Measurements from ENCODE around the gene AKT3. TPM values are rescaled to one million over a fixed set of nuclear protein-coding genes. Genes with fewer than 3 reads are reported as not detected.

Gene AKT3
- total and polyA plus RNA-seq, 2 donors (not counting 1 experiment from before 2014, with no cell fraction given): 37.8 to 42.0 TPM

DNA sequence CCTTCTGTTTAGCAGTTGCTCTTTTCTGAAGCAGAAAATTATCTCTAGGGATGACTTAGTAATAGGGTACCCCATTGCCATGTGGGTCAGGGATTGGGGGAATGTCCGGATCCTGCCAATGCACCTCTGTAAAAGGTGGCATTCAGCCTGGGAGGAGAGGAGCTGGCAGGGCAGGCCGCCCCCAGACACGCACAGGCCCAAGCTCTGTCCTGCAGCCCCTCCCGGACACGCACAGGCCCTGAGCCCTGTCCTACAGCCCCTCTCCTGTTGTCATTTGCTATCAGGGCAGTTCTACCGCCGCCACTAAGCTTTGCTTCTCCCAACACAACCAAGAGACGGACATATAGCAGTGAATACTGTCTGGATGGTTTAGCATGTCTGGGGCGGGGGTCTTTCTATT, 375.1 kb downstream of the AKT3 start:
- no peaks in the 10 kb centered on the region for H3K27me3 ChIP-seq (ENCODE audit: control insufficient read depth, insufficient read depth, low read length)
- no peaks in the 10 kb centered on the region for H4K20me1 ChIP-seq (ENCODE audit: control insufficient read depth, extremely low read depth, insufficient read depth, low read length)
- no peaks in the 10 kb centered on the region for H3K9me3 ChIP-seq (ENCODE audit: control insufficient read depth, insufficient read depth, low read depth, low read length)
- H3K27ac ChIP-seq (ENCODE audit: insufficient read depth, low read length): no peak overlapping the region
- H2AFZ ChIP-seq (ENCODE audit: low read length): no peak overlapping the region
- H3K4me1 ChIP-seq (ENCODE audit: control insufficient read depth, extremely low read depth, insufficient read depth, low read length): peaks cover 10% of the 10 kb centered on the region
- H3K4me3 ChIP-seq (replicated peaks in 1 of 4; ENCODE audit: control extremely low read depth in 1 of 4, insufficient read depth in 1 of 4, low read depth in 3 of 4, low read length in 4 of 4): no peak overlapping the region
- TF ChIP-seq EZH2 (IDR thresholded peaks at IDR 0.05; ENCODE audit: low read length, missing control alignments): no peak
- TF ChIP-seq, protein P1, sequence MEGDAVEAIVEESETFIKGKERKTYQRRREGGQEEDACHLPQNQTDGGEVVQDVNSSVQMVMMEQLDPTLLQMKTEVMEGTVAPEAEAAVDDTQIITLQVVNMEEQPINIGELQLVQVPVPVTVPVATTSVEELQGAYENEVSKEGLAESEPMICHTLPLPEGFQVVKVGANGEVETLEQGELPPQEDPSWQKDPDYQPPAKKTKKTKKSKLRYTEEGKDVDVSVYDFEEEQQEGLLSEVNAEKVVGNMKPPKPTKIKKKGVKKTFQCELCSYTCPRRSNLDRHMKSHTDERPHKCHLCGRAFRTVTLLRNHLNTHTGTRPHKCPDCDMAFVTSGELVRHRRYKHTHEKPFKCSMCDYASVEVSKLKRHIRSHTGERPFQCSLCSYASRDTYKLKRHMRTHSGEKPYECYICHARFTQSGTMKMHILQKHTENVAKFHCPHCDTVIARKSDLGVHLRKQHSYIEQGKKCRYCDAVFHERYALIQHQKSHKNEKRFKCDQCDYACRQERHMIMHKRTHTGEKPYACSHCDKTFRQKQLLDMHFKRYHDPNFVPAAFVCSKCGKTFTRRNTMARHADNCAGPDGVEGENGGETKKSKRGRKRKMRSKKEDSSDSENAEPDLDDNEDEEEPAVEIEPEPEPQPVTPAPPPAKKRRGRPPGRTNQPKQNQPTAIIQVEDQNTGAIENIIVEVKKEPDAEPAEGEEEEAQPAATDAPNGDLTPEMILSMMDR (conservative IDR thresholded peaks at IDR 0.05 in 1 of 2, IDR thresholded peaks at IDR 0.05 in 1 of 2; ENCODE audit: low read depth in 1 of 2, low read length in 2 of 2): no peak
- DNase-seq (ENCODE audit: low read depth in 2 of 2): no peak
- H3K79me2 ChIP-seq (ENCODE audit: control insufficient read depth, insufficient read depth, low read length): no peaks in the 10 kb centered on the region
- H3K4me2 ChIP-seq (ENCODE audit: extremely low read depth, insufficient read depth, low read length): no peak overlapping the region
- H3K9ac ChIP-seq (ENCODE audit: insufficient read depth, low read length): no peak overlapping the region
- H3K36me3 ChIP-seq (ENCODE audit: control insufficient read depth, insufficient read depth, low read length): peaks cover 2% of the 10 kb centered on the region

DNA sequence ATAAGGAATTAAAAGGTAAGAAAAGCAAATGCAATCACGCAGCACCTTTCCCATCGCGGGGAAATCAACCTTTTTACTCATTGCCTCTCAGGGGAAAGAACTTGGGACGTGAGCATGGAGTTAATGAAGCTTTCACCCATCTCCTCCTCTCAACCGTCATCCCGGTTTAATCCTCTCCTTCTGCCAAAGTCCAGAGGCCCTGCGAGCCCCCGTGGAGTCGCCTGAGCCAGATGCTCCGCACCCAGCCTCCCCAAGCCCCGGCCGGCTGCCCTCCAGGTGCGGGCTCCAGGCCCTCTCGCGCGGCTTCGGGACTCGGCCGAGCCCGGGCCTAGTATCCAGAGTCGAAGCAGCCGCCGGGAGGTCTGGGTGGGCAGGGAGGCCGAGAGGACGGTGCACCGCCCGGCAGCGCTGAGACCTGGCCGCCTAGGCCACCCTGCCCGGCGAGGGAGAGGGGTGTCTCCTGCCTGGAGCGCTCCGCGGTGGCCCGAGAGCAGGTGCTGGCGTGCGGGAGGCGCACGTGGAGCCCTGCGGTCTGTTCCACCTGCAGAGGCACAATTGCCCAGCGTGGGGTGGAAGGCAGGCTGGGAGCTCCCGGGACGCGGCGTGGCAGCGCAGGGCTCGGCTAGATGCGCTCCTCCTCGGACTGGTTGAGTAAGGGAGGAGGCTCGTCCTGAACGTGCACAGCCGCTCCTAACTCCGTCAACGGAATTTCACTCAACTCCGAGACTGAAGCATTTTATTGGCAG, 375.7 kb downstream of the AKT3 start:
- no peak for DNase-seq (ENCODE audit: low read depth in 2 of 2)
- peak overlapping the region in 2 of 4 experiments; percentile 10 to 74 for H3K4me3 ChIP-seq (replicated peaks in 1 of 4; ENCODE audit: control extremely low read depth in 1 of 4, insufficient read depth in 1 of 4, low read depth in 3 of 4, low read length in 4 of 4)
- H3K79me2 ChIP-seq (ENCODE audit: control insufficient read depth, insufficient read depth, low read length): no peaks in the 10 kb centered on the region
- no peak overlapping the region for H2AFZ ChIP-seq (ENCODE audit: low read length)
- no peak overlapping the region for H3K9ac ChIP-seq (ENCODE audit: insufficient read depth, low read length)
- H3K4me2 ChIP-seq (ENCODE audit: extremely low read depth, insufficient read depth, low read length): peak overlapping the region; percentile 1
- peaks cover 2% of the 10 kb centered on the region for H3K36me3 ChIP-seq (ENCODE audit: control insufficient read depth, insufficient read depth, low read length)
- TF ChIP-seq EZH2 (IDR thresholded peaks at IDR 0.05; ENCODE audit: low read length, missing control alignments): no peak
- TF ChIP-seq, protein P1 (conservative IDR thresholded peaks at IDR 0.05 in 1 of 2, IDR thresholded peaks at IDR 0.05 in 1 of 2; ENCODE audit: low read depth in 1 of 2, low read length in 2 of 2): no peak
- no peaks in the 10 kb centered on the region for H3K27me3 ChIP-seq (ENCODE audit: control insufficient read depth, insufficient read depth, low read length)
- peak overlapping the region; percentile 35 for H3K27ac ChIP-seq (ENCODE audit: insufficient read depth, low read length)
- H3K4me1 ChIP-seq (ENCODE audit: control insufficient read depth, extremely low read depth, insufficient read depth, low read length): peaks cover 10% of the 10 kb centered on the region
- no peaks in the 10 kb centered on the region for H3K9me3 ChIP-seq (ENCODE audit: control insufficient read depth, insufficient read depth, low read depth, low read length)
- H4K20me1 ChIP-seq (ENCODE audit: control insufficient read depth, extremely low read depth, insufficient read depth, low read length): no peaks in the 10 kb centered on the region

DNA sequence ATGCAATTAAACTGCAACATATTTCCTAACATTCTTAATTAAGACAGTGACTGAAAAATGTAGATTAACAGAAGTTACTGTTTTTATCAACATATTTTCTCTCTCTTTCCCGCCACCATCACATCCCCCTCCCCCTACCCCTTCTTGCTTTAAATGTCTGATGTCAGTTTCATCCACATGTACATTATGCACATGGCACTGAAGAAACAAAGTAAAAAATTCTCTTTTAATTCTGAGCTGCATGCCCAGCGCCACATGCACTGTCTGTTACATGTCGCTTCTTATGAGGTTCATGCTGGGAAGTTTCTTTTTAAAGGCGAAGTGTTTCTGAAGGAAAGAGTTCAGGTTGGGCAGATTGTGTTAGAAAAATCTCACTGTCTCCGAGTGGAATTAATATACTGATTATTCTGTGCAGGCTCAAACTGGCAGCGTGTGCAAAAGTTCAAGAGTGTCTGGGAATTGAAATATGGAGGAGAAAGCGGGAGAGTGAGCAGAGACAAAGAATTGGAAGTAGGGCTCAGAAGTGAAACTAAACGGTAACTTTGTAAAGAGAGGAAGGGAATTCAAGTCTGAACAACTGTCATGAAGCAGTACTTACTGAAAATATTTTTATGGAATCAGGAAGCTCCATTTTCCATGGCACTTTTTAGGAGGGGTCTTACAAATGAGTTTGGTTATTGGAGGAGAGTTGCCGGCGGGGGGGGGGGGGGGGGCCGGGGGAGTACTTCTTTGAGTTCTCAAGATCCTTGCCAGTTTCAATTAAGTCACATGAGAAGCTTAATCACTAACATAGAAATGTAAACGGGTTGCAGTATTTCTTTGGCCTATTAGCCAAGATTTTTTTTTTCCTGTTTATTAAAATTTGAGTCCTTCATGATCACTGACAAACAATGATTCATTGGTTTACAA, 376.6 kb downstream of the AKT3 start:
- peak overlapping the region; percentile 89 for H3K4me2 ChIP-seq (ENCODE audit: extremely low read depth, insufficient read depth, low read length)
- no peaks in the 10 kb centered on the region for H3K27me3 ChIP-seq (ENCODE audit: control insufficient read depth, insufficient read depth, low read length)
- H3K9ac ChIP-seq (ENCODE audit: insufficient read depth, low read length): peak overlapping the region; percentile 5
- H2AFZ ChIP-seq (ENCODE audit: low read length): peak overlapping the region; percentile 48
- H3K27ac ChIP-seq (ENCODE audit: insufficient read depth, low read length): peak overlapping the region; percentile 57
- no peak for TF ChIP-seq EZH2 (IDR thresholded peaks at IDR 0.05; ENCODE audit: low read length, missing control alignments)
- TF ChIP-seq, protein P1 (conservative IDR thresholded peaks at IDR 0.05 in 1 of 2, IDR thresholded peaks at IDR 0.05 in 1 of 2; ENCODE audit: low read depth in 1 of 2, low read length in 2 of 2): no peak
- no peaks in the 10 kb centered on the region for H3K9me3 ChIP-seq (ENCODE audit: control insufficient read depth, insufficient read depth, low read depth, low read length)
- H4K20me1 ChIP-seq (ENCODE audit: control insufficient read depth, extremely low read depth, insufficient read depth, low read length): no peaks in the 10 kb centered on the region
- no peaks in the 10 kb centered on the region for H3K79me2 ChIP-seq (ENCODE audit: control insufficient read depth, insufficient read depth, low read length)
- peak; percentile 42 to 74 for DNase-seq (ENCODE audit: low read depth in 2 of 2)
- H3K4me1 ChIP-seq (ENCODE audit: control insufficient read depth, extremely low read depth, insufficient read depth, low read length): peaks cover 10% of the 10 kb centered on the region
- H3K4me3 ChIP-seq (replicated peaks in 1 of 4; ENCODE audit: control extremely low read depth in 1 of 4, insufficient read depth in 1 of 4, low read depth in 3 of 4, low read length in 4 of 4): peak overlapping the region; percentile 39 to 74 (median 50)
- H3K36me3 ChIP-seq (ENCODE audit: control insufficient read depth, insufficient read depth, low read length): peaks cover 2% of the 10 kb centered on the region

Data from fibroblast of lung (primary cell).